H1 (cell line): Measurements from ENCODE around the gene MADD. TPM values are rescaled to one million over a fixed set of nuclear protein-coding genes. Genes with fewer than 3 reads are reported as not detected.

ENCODE experiments used
- CTCF ChIA-PET: fragments of 300-600 bp; sonication (Branson Sonifier 250); formaldehyde crosslinking; loops from one replicate; lab custom pipeline; 2021; ENCODE audit not compliant: partially characterized antibody; lab: Charles Lee
- POLR2A ChIA-PET: fragments of 300-600 bp; sonication (Branson Sonifier 250); formaldehyde crosslinking; loops from one replicate; lab custom pipeline; 2021; ENCODE audit warnings: inconsistent platforms; ENCODE audit not compliant: partially characterized antibody; lab: Charles Lee
- DNase-seq, 2 experiments: peaks; one replicate each; pipeline versions ENCODE4 v3.0.0 to v3.0.0-alpha.2; 2010 to 2022; ENCODE audit warnings: low spot score in 2 of 2, low read depth in 1 of 2, mixed read lengths in 1 of 2
- FAIRE-seq: peaks from 2 replicates; lab custom pipeline; 2011; peaks lifted over from hg19 to GRCh38; lab: Jason Lieb, UNC
- H2AFZ ChIP-seq: 2 replicates; pipeline ENCODE4 v1.8.1; 2012; ENCODE audit warnings: low read length, inconsistent platforms
- H2AK5ac ChIP-seq: 2 replicates; pipeline ENCODE4 v1.6.1; 2013; ENCODE audit warnings: low read depth, low read length
- H2BK120ac ChIP-seq: replicated peaks from 2 replicates; pipeline ENCODE3; 2013; ENCODE audit warnings: low read depth, low read length, inconsistent platforms
- H2BK12ac ChIP-seq: 2 replicates; pipeline ENCODE4 v1.6.1; 2013; ENCODE audit warnings: low read depth, low read length
- H2BK15ac ChIP-seq: 2 replicates; pipeline ENCODE4 v1.6.1; 2013; ENCODE audit warnings: low read length
- H2BK20ac ChIP-seq: 2 replicates; pipeline ENCODE4 v1.6.1; 2013; ENCODE audit warnings: low read length
- H2BK5ac ChIP-seq: 2 replicates; pipeline ENCODE4 v1.6.1; 2013; ENCODE audit warnings: low read depth, low read length
- H3K14ac ChIP-seq: 2 replicates; pipeline ENCODE4 v1.6.1; 2013; ENCODE audit warnings: inconsistent platforms; ENCODE audit not compliant: insufficient read length
- H3K18ac ChIP-seq: 2 replicates; pipeline ENCODE4 v1.6.1; 2013; ENCODE audit warnings: low read length; ENCODE audit errors: extremely low read depth
- H3K23ac ChIP-seq: 2 replicates; pipeline ENCODE4 v1.6.1; 2013; ENCODE audit warnings: inconsistent platforms; ENCODE audit not compliant: insufficient read length
- H3K23me2 ChIP-seq: 2 replicates; pipeline ENCODE4 v1.6.1; 2013; ENCODE audit warnings: low read depth, low read length
- H3K27ac ChIP-seq: 2 replicates; pipeline ENCODE4 v1.6.1; 2011; ENCODE audit warnings: low read depth, low read length, inconsistent platforms
- H3K27me3 ChIP-seq, 4 experiments: replicated peaks in 1 of 4; 1 replicate in 1 of 4; 2 replicates in 3 of 4; pipeline versions ENCODE4 v1.6.1 to v1.8.1; 2011 to 2013; ENCODE audit warnings: low read length in 3 of 4, mild to moderate bottlenecking in 3 of 4, inconsistent platforms in 2 of 4, mixed read lengths in 2 of 4, moderate library complexity in 1 of 4; ENCODE audit not compliant: control insufficient read depth in 3 of 4, insufficient read depth in 3 of 4; ENCODE audit errors: extremely low read depth in 1 of 4
- H3K36me3 ChIP-seq, 4 experiments: 2 replicates each; pipeline versions ENCODE4 v1.6.1 to v1.8.1; 2011 to 2013; ENCODE audit warnings: mild to moderate bottlenecking in 4 of 4, low read length in 3 of 4, moderate library complexity in 2 of 4, control low read depth in 1 of 4, inconsistent platforms in 1 of 4; ENCODE audit not compliant: insufficient read depth in 4 of 4, control insufficient read depth in 2 of 4
- H3K4ac ChIP-seq: replicated peaks from 2 replicates; pipeline ENCODE3; 2013; ENCODE audit warnings: low read length, low read depth, mixed read lengths, inconsistent platforms; ENCODE audit not compliant: insufficient read length
- H3K4me1 ChIP-seq, 4 experiments: replicated peaks in 1 of 4; 1 replicate in 1 of 4; 2 replicates in 3 of 4; pipeline versions ENCODE4 v1.6.1 to v1.8.1; 2011 to 2013; ENCODE audit warnings: low read length in 3 of 4, inconsistent platforms in 2 of 4, mixed read lengths in 1 of 4; ENCODE audit not compliant: insufficient read depth in 4 of 4, control insufficient read depth in 3 of 4
- H3K4me2 ChIP-seq, 2 experiments: 2 replicates each; pipeline versions ENCODE4 v1.6.1 to v1.8.1; 2011 to 2013; ENCODE audit warnings: low read depth in 2 of 2, low read length in 2 of 2, control low read depth in 1 of 2, inconsistent platforms in 1 of 2, mild to moderate bottlenecking in 1 of 2; ENCODE audit not compliant: insufficient read depth in 1 of 2
- H3K4me3 ChIP-seq, 4 experiments: fragments of 200-600, 300-600 bp in 1 of 4; sonication (generic), shearing (Covaris generic), sonication (Bioruptor Twin) in 1 of 4; 2 replicates each; pipeline versions ENCODE4 v1.5.1 to v1.8.1; 2011 to 2016; ENCODE audit warnings: low read length in 4 of 4, low read depth in 3 of 4, control low read depth in 2 of 4, inconsistent platforms in 2 of 4, mild to moderate bottlenecking in 2 of 4, mixed read lengths in 1 of 4, moderate library complexity in 1 of 4; ENCODE audit not compliant: insufficient read depth in 2 of 4; ENCODE audit errors: extremely low read depth in 1 of 4
- H3K56ac ChIP-seq: replicated peaks from 2 replicates; pipeline ENCODE3; 2013; ENCODE audit warnings: low read depth, mild to moderate bottlenecking, mixed read lengths, low read length, inconsistent platforms; ENCODE audit not compliant: insufficient read length
- H3K79me1 ChIP-seq: 2 replicates; pipeline ENCODE4 v1.6.1; 2013; ENCODE audit warnings: low read depth, low read length, control low read depth
- H3K79me2 ChIP-seq, 2 experiments: 2 replicates each; pipeline versions ENCODE4 v1.6.1 to v1.8.1; 2012 to 2013; ENCODE audit warnings: low read length in 2 of 2, mild to moderate bottlenecking in 2 of 2, inconsistent platforms in 1 of 2; ENCODE audit not compliant: insufficient read depth in 2 of 2, control insufficient read depth in 1 of 2
- H3K9ac ChIP-seq, 4 experiments: replicated peaks in 1 of 4; 1 replicate in 1 of 4; 2 replicates in 3 of 4; pipeline versions ENCODE4 v1.6.1 to v1.8.1; 2011 to 2013; ENCODE audit warnings: low read depth in 3 of 4, low read length in 3 of 4, control low read depth in 2 of 4, mild to moderate bottlenecking in 2 of 4, moderate library complexity in 2 of 4, inconsistent platforms in 1 of 4; ENCODE audit errors: extremely low read depth in 1 of 4
- H3K9me3 ChIP-seq, 2 experiments: 2 replicates each; pipeline versions ENCODE4 v1.6.1 to v1.8.1; 2012 to 2013; ENCODE audit warnings: mild to moderate bottlenecking in 2 of 2, moderate library complexity in 2 of 2, control low read depth in 1 of 2, inconsistent platforms in 1 of 2, low read depth in 1 of 2, low read length in 1 of 2, mixed read lengths in 1 of 2; ENCODE audit not compliant: insufficient read depth in 2 of 2
- H4K20me1 ChIP-seq, 2 experiments: replicated peaks in 1 of 2; 2 replicates each; pipeline versions ENCODE3 to v1.8.1; 2011 to 2013; ENCODE audit warnings: inconsistent platforms in 2 of 2, low read length in 2 of 2, mild to moderate bottlenecking in 1 of 2; ENCODE audit not compliant: insufficient read depth in 2 of 2, control insufficient read depth in 1 of 2
- H4K5ac ChIP-seq: 2 replicates; pipeline ENCODE4 v1.6.1; 2013; ENCODE audit warnings: low read length, low read depth, mixed read lengths, inconsistent platforms; ENCODE audit not compliant: insufficient read length
- H4K8ac ChIP-seq: 2 replicates; pipeline ENCODE4 v1.8.0; 2013; ENCODE audit warnings: mild to moderate bottlenecking, moderate library complexity, low read length, inconsistent platforms; ENCODE audit not compliant: insufficient read depth; ENCODE audit errors: extremely low read depth
- H4K91ac ChIP-seq: replicated peaks from 2 replicates; pipeline ENCODE3; 2013; ENCODE audit warnings: low read length, mixed read lengths, inconsistent platforms; ENCODE audit not compliant: insufficient read length
- CBX5 ChIP-seq: fragments of 300-800, 300-1000 bp; sonication (generic); IDR thresholded peaks from 2 replicates; pipeline ENCODE4 v1.7.1; 2016; ENCODE audit warnings: antibody characterized with exemption, low read length, low read depth
- CREB1 ChIP-seq: IDR thresholded peaks from 2 replicates; pipeline ENCODE4 v1.6.1; 2012; ENCODE audit warnings: inconsistent platforms
- EZH2 ChIP-seq: fragments of 200-600 bp; sonication (generic); IDR thresholded peaks from 2 replicates; pipeline ENCODE4 v1.7.1; 2012; ENCODE audit warnings: low read depth, mild to moderate bottlenecking, moderate library complexity, low read length, inconsistent platforms; ENCODE audit not compliant: severe bottlenecking
- GABPA ChIP-seq: IDR thresholded peaks from 2 replicates; pipeline ENCODE4 v1.6.1; 2011; ENCODE audit warnings: mild to moderate bottlenecking, low read length, moderate library complexity, borderline replicate concordance; ENCODE audit not compliant: insufficient read depth
- KDM4A ChIP-seq: IDR thresholded peaks from one replicate; pipeline ENCODE4 v1.7.1; 2012; ENCODE audit warnings: low read depth, mild to moderate bottlenecking, moderate library complexity, low read length, inconsistent platforms; ENCODE audit not compliant: severe bottlenecking
- KDM5A ChIP-seq: fragments of 200-600 bp; IDR thresholded peaks from 2 replicates; pipeline ENCODE4 v1.7.1; 2012; ENCODE audit warnings: mild to moderate bottlenecking, low read length, inconsistent platforms, mixed read lengths
- NANOG ChIP-seq: IDR thresholded peaks from 2 replicates; pipeline ENCODE4 v1.6.1; 2011; ENCODE audit warnings: low read length, low read depth, mild to moderate bottlenecking, inconsistent platforms; ENCODE audit not compliant: insufficient read depth, poor library complexity, severe bottlenecking
- PHF8 ChIP-seq: fragments of 200-600 bp; sonication (generic); conservative IDR thresholded peaks from 2 replicates; pipeline ENCODE4 v1.7.1; 2012; ENCODE audit warnings: low read depth, mild to moderate bottlenecking, inconsistent platforms, low read length, moderate library complexity
- RXRA ChIP-seq: IDR thresholded peaks from 2 replicates; pipeline ENCODE4 v1.6.1; 2011; ENCODE audit warnings: low read depth, mild to moderate bottlenecking, low read length, moderate library complexity; ENCODE audit not compliant: insufficient read depth
- SRF ChIP-seq: IDR thresholded peaks from 2 replicates; pipeline ENCODE4 v1.6.1; 2011; ENCODE audit warnings: mild to moderate bottlenecking, low read depth, low read length, moderate library complexity
- TEAD4 ChIP-seq: IDR thresholded peaks from 2 replicates; pipeline ENCODE4 v1.6.1; 2012; ENCODE audit warnings: low read depth, low read length, inconsistent platforms, mixed read lengths
- YY1 ChIP-seq: IDR thresholded peaks from 2 replicates; pipeline ENCODE4 v1.6.1; 2011; ENCODE audit warnings: low read depth, mild to moderate bottlenecking, low read length
- WGBS, 2 experiments: shearing (Covaris generic) in 1 of 2; methylation state at CpG; one replicate each; pipeline versions ENCODE4 v1.1.6 to v1.1.7; 2013 to 2015; ENCODE audit warnings: low lambda C conversion rate in 2 of 2, mixed read lengths in 2 of 2, inconsistent platforms in 1 of 2, low coverage in 1 of 2, missing lambda C conversion rate in 1 of 2; ENCODE audit not compliant: insufficient replicate concordance in 2 of 2, insufficient coverage in 1 of 2, insufficient read length in 1 of 2; ENCODE audit errors: extremely low coverage in 1 of 2, missing lambda C conversion rate in 1 of 2; 5-methylcytosine and 5-hydroxymethylcytosine counted together
- polyA plus RNA-seq, 7 experiments: library from polyadenylated mRNA; depleted of rRNA in 3 of 7; stranded (reverse) in 5 of 7; unstranded in 2 of 7; fragments of >200 nt in 5 of 7; fragments of 200-250 nt in 2 of 7; gene quantifications; 1 replicate in 5 of 7; 2 replicates in 1 of 7; 4 replicates in 1 of 7; pipeline versions ENCODE4 v1.2.1 to v1.2.3, GENCODE V29; 2011 to 2013; ENCODE audit warnings: missing spikeins in 2 of 7, mixed read lengths in 2 of 7
- total RNA-seq: library from RNA; stranded (reverse); fragmentation: NEBNext Ultra II Directional; extraction: Animal tissue kit (Norgen Biotek cat#: 25700); gene quantifications from 2 replicates; pipeline ENCODE4 v1.2.1, GENCODE V29; 2021
- TF ChIP-seq, protein P1 (sequence below): IDR thresholded peaks from 2 replicates; pipeline ENCODE4 v1.6.1; 2011; ENCODE audit warnings: low read length, improper control_type of control experiment

The MADD gene
- total and polyA plus RNA-seq, 2 of the 8 experiments (the other 6 are each of a cell fraction or from before 2014, with no cell fraction given): 32.5 to 45.4 TPM

DNA sequence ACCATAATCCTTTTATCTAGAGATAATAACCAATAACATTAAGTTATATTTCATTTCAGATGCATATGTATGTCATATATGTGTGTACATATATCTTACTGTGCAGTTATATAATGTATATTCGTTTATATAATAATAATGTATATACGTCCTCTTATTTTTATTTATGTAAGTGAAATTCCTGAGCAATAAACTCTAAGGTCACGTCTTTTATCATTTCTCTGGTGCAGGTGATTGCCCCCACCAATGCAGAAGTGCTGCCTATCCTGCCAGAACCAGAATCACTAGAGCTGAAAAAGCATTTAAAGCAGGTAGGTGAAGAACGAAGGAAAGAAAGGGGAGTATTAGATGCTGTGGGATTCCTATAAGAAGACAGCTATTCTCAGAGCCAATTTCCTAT, 8.8 kb downstream of the MADD start:
- H3K4me2 ChIP-seq: no peak overlapping the region
- no peak overlapping the region for H4K5ac ChIP-seq
- peaks cover under 1% of the 10 kb centered on the region; the same call in 1 of the 2 replicates for H3K79me1 ChIP-seq
- FAIRE-seq: no peak
- no peak overlapping the region for H3K14ac ChIP-seq
- H2BK20ac ChIP-seq: no peak overlapping the region
- no peaks in the 10 kb centered on the region; a peak in 1 of 7 replicates for H3K27me3 ChIP-seq
- POLR2A ChIA-PET: interaction anchor here (1.2 kb wide), 1 partner anchor 9 kb away, joined by 3 read pairs; the partner anchor contains the start of gene MADD
- no peaks in the 10 kb centered on the region for H3K23me2 ChIP-seq
- no peak overlapping the region for H2AK5ac ChIP-seq
- no peak for DNase-seq
- peaks cover 0 to 2% of the 10 kb centered on the region in 2 experiments for H4K20me1 ChIP-seq
- H2BK5ac ChIP-seq: no peak overlapping the region
- H3K36me3 ChIP-seq: peaks cover 10 to 74% (median 44%) of the 10 kb centered on the region in 4 experiments
- H3K4me3 ChIP-seq: no peak overlapping the region
- H3K18ac ChIP-seq: no peak overlapping the region
- H2BK120ac ChIP-seq: no peak overlapping the region
- no peak overlapping the region for H3K27ac ChIP-seq
- CTCF ChIA-PET: interaction anchor here (1.3 kb wide), 1 partner anchor 76 kb away, joined by 4 read pairs; no protein-coding TSS in a partner anchor
- H3K9me3 ChIP-seq: no peaks in the 10 kb centered on the region
- peaks cover 0 to 15% of the 10 kb centered on the region in 2 experiments; a peak in 2 of 4 replicates for H3K79me2 ChIP-seq
- 90% methylated on average over 4 of the region's 4 CpGs; no CpG with 5 or more reads in 1 of the 2 experiments for WGBS, 2 experiments
- H2AFZ ChIP-seq: no peak overlapping the region
- H3K9ac ChIP-seq: no peak overlapping the region
- H3K4me1 ChIP-seq: peaks cover 0 to 3% (median 0%) of the 10 kb centered on the region in 4 experiments; a peak in 1 of 7 replicates
- no peak overlapping the region for H3K23ac ChIP-seq
- no peak overlapping the region for H2BK12ac ChIP-seq
- H3K4ac ChIP-seq: no peak overlapping the region
- no peak overlapping the region for H2BK15ac ChIP-seq
- H4K8ac ChIP-seq: no peak overlapping the region
- no peak overlapping the region for H3K56ac ChIP-seq
- H4K91ac ChIP-seq: no peak overlapping the region
- TF ChIP-seq CBX5: no peak
- TF ChIP-seq KDM5A: no peak
- TF ChIP-seq KDM4A: no peak
- no peak for TF ChIP-seq CREB1
- TF ChIP-seq RXRA: no peak
- no peak for TF ChIP-seq PHF8
- no peak for TF ChIP-seq SRF
- TF ChIP-seq TEAD4: no peak
- TF ChIP-seq, protein P1, sequence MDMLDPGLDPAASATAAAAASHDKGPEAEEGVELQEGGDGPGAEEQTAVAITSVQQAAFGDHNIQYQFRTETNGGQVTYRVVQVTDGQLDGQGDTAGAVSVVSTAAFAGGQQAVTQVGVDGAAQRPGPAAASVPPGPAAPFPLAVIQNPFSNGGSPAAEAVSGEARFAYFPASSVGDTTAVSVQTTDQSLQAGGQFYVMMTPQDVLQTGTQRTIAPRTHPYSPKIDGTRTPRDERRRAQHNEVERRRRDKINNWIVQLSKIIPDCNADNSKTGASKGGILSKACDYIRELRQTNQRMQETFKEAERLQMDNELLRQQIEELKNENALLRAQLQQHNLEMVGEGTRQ: no peak
- TF ChIP-seq GABPA: no peak
- TF ChIP-seq YY1: no peak
- no peak for TF ChIP-seq NANOG
- TF ChIP-seq EZH2: no peak
